Effector CD8-positive, alpha-beta T cell (primary cell): Measurements from ENCODE around the gene DNM3.

Source experiments
- DNase-seq: peaks from one replicate; lab custom pipeline; 2025; lab: John Stamatoyannopoulos, UW

Gene DNM3

GRCh38 chr1:172177849-172178248 is 336.6 kb downstream of the DNM3 start:
- no peak for DNase-seq

- DNase-seq: no peak
Measured at GRCh38 chr1:172178886-172179285, 337.6 kb downstream of the DNM3 start.

DNA sequence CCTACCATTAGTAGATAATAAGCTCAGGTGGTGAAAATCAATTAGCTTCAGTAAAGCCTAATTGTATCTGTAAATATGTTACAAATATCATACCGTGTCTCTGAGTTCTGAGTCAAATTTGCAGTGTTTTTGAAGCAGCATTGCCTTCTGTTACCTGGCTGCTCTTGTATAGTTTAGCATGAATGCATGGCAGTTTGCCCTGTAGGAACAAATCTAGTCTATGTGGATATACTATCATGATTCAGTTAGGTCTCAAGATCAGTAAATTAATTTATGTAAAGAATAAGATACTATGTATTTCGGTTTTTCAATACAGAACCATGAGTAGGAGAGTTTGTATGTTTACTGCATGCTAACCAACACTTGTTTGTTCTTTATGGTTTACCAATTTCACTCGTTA is 338.6 kb downstream of the DNM3 start:
- DNase-seq: no peak

- DNase-seq: no peak
Measured at GRCh38 chr1:172180501-172181285, 339.4 kb downstream of the DNM3 start.

GRCh38 chr1:172184506-172185191 is 343.4 kb downstream of the DNM3 start:
- no peak for DNase-seq

GRCh38 chr1:172185211-172185610 is 343.9 kb downstream of the DNM3 start:
- DNase-seq: no peak

- DNase-seq: no peak
Measured at GRCh38 chr1:172185996-172186395, 344.7 kb downstream of the DNM3 start.

GRCh38 chr1:172201572-172201971 is 360.3 kb downstream of the DNM3 start:
- no peak for DNase-seq

GRCh38 chr1:172203135-172203823 is 362.0 kb downstream of the DNM3 start:
- DNase-seq: no peak

- no peak for DNase-seq
Measured at GRCh38 chr1:172203902-172204301, 362.6 kb downstream of the DNM3 start.

GRCh38 chr1:172206256-172206655 is 365.0 kb downstream of the DNM3 start:
- DNase-seq: no peak

DNA sequence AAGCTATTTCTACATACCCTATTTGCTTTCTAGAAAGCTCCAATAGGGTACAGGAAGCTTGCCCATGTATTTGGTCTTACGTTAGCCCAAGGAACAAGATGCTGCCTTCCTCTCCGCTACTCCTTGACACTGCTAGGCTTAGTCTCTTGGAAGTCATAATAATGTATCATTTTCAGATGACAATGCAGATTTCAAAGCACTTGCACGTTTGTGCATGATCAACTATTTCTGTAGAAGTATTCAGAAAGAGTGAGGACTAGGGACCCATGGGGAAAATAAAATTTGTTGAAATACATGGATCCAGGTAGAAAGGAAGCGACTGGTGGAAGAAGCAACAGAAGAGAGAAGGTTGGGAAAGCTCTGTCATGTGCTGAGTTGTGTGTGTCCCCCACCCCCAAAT is 367.3 kb downstream of the DNM3 start:
- no peak for DNase-seq

DNA sequence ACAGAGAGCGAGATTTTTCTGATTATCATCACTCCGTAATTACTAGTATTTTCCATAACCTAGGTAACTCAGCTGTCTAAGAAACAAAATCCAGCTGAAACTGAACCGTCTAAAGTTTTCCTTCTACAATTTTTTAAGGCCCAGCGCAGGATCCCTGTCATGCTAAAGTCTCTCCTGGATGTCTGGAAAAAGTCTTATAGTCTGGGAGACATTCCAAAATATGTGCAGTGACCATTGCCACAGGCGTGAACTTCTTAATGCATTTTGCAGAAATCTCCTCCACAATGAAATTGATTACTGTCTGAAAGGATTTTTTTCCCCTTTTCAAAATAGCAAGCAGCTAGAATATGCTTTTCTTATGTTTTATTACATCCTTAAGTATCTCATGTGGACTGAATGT is 369.9 kb downstream of the DNM3 start:
- no peak for DNase-seq

DNA sequence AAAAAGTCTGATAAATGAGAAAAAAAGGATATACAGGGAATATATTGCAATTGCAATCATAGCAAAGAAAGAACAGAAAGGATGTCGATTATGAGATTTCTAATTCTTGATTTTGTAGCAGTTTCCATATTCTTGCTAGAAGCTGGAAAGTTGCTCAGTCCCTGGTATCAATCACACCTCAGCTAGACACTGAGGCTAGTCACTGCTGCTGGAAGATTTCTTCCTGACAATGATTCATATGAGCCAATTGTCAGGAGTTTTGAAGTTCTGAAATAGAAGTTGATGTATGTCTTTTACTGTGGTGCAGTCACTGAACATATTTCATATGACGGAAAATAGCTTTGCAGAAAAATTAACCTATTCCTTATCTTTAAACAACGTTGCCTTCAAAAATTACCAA is 370.8 kb downstream of the DNM3 start:
- no peak for DNase-seq

GRCh38 chr1:172215006-172215405 is 373.7 kb downstream of the DNM3 start:
- no peak for DNase-seq

DNA sequence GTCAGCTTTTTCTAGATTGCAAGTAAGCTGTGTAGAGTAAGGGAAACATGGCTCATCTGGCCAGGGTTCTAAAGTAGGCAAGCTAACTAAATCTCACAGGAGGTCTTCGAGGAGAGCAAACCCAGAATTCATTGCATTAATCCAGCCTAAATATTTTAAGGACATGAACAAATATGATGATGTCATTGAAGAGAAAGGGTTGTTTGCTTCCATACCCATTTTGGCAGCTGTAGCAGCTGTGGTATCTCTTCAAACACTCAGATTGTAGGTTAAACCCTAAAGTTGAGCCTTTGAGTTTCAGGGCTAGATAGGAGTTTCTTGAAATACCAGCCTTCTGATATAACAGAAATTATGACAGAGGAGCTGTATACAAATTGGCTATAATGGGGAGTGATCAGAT is 378.7 kb downstream of the DNM3 start:
- no peak for DNase-seq

DNA sequence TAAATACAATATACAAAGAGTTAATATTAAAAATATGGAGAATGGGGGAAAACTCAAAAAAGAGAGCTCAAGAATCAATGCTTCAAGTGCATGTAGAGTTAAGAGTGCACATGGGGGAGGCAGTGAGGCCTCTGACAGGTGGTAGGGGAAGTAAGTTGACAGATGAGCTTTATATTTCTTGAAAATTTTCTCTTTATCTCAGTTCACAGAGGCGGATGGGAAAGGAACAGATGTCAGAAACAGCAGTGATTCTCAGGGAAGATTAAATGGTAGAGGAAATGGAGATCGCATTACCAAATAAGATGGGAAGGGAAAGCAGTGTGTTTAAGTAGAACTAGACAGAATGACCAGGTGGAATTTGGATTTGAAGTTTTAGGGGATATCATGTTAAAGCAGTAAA is 379.1 kb downstream of the DNM3 start:
- no peak for DNase-seq

GRCh38 chr1:172221436-172221835 is 380.1 kb downstream of the DNM3 start:
- DNase-seq: no peak

DNA sequence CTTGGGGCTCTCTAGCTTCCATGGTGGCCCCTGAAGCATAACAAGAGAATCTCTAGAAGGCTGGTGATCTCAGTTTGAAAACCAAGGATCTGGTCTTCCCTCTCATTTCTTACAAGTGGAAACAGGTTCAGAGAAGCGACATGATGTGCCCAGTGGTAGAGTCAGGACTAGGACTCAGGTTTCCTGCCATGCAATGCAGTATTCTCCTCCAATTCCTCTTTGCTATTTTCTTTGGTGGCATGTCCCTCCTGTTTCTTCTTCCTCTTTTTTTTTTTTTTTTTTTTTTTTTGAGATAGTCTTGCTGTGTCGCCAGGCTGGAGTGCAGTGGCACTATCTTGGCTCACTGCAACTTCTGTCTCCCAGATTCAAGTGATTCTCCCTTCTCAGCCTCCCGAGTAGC is 383.6 kb downstream of the DNM3 start:
- no peak for DNase-seq

- DNase-seq: no peak
Measured at GRCh38 chr1:172229942-172230341, 388.6 kb downstream of the DNM3 start.

DNA sequence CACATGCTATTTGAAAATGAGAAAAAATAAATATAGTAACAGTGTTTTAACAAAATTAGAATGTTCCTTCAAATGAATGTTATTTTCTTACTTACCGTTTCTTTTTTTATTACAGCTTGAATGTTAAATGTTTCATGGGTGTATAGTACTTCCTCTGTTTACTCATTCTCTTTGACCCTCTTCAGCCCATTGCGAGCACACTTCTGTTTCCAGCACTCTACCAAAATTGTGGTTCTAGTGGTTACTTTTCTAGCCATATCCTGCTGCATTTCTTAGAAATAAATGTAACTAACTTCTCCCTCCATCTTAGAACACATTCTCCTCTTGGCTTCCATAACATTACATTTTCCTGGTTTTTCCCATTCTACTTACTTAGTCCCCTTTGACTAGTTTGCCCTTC is 389.2 kb downstream of the DNM3 start:
- no peak for DNase-seq

GRCh38 chr1:172236958-172237357 is 395.7 kb downstream of the DNM3 start:
- no peak for DNase-seq

- no peak for DNase-seq
Measured at GRCh38 chr1:172238158-172238557, 396.9 kb downstream of the DNM3 start.
